Gastroesophageal sphincter (tissue), 4 donors: Measurements from ENCODE around the gene FNDC3B. TPM values are rescaled to one million over a fixed set of nuclear protein-coding genes. Genes with fewer than 3 reads are reported as not detected.

Source experiments
- ATAC-seq: fragments of 150-250 bp; one replicate; pipeline ENCODE4 v1.9.1; 2016; ENCODE audit warnings: mild to moderate bottlenecking, moderate library complexity
- H3K27ac ChIP-seq, 4 donors: fragments of 200-600 bp; sonication (generic) in 3 of 4; 1 replicate in 3 of 4; 2 replicates in 1 of 4; pipeline ENCODE4 v1.5.1; 2016 to 2019
- H3K27me3 ChIP-seq: fragments of 200-600 bp; sonication (generic); one replicate; pipeline ENCODE4 v1.5.1; 2019
- H3K36me3 ChIP-seq, 2 donors: fragments of 200-600 bp; sonication (generic); one replicate each; pipeline ENCODE4 v1.5.1; 2019; ENCODE audit warnings: control low read depth in 1 of 2
- H3K4me1 ChIP-seq, 3 donors: fragments of 200-600 bp; sonication (generic); 1 replicate in 2 of 3; 2 replicates in 1 of 3; pipeline ENCODE4 v1.5.1; 2016 to 2019; ENCODE audit warnings: control low read depth in 2 of 3
- H3K4me3 ChIP-seq, 2 donors: fragments of 200-600 bp; sonication (generic); one replicate each; pipeline ENCODE4 v1.5.1; 2019; ENCODE audit warnings: mild to moderate bottlenecking in 1 of 2, moderate library complexity in 1 of 2
- H3K9me3 ChIP-seq, 3 donors: fragments of 200-600 bp; sonication (generic); one replicate each; pipeline ENCODE4 v1.5.1; 2017 to 2019; ENCODE audit warnings: control low read depth in 2 of 3
- EP300 ChIP-seq: sonication (generic); formaldehyde crosslinking; IDR thresholded peaks from one replicate; pipeline ENCODE4 v1.6.1; 2017; ENCODE audit warnings: antibody characterized with exemption, mild to moderate bottlenecking
- POLR2A ChIP-seq, 2 donors: fragments of 450-650 bp; IDR thresholded peaks; one replicate each; pipeline ENCODE4 v1.6.1; 2017; ENCODE audit warnings: antibody characterized with exemption in 2 of 2, mild to moderate bottlenecking in 2 of 2, moderate library complexity in 1 of 2
- POLR2AphosphoS5 ChIP-seq: sonication (generic); formaldehyde crosslinking; IDR thresholded peaks from one replicate; pipeline ENCODE4 v1.6.1; 2017; ENCODE audit warnings: antibody characterized with exemption
- WGBS, 2 donors: methylation state at CpG; one replicate each; pipeline ENCODE4 v1.1.5; 2018; ENCODE audit warnings: low coverage in 1 of 2; 5-methylcytosine and 5-hydroxymethylcytosine counted together
- total RNA-seq, 4 donors: library from RNA; depleted of rRNA; stranded (reverse); fragments of >200 nt; gene quantifications; one replicate each; pipeline ENCODE4 v1.1.0, GENCODE V29; 2016
- TF ChIP-seq, protein P1 (sequence below), 4 experiments: fragments of 200-600 bp in 2 of 4; fragments of 450-650 bp in 2 of 4; sonication (generic) in 1 of 4; IDR thresholded peaks; one replicate each; pipeline ENCODE4 v1.5.1; 2017 to 2019; ENCODE audit warnings: antibody characterized with exemption in 4 of 4, mild to moderate bottlenecking in 2 of 4, moderate library complexity in 2 of 4

The FNDC3B gene
- total RNA-seq, 4 donors from 2014 or later: 53.1 to 97.2 (median 70.8) TPM

DNA sequence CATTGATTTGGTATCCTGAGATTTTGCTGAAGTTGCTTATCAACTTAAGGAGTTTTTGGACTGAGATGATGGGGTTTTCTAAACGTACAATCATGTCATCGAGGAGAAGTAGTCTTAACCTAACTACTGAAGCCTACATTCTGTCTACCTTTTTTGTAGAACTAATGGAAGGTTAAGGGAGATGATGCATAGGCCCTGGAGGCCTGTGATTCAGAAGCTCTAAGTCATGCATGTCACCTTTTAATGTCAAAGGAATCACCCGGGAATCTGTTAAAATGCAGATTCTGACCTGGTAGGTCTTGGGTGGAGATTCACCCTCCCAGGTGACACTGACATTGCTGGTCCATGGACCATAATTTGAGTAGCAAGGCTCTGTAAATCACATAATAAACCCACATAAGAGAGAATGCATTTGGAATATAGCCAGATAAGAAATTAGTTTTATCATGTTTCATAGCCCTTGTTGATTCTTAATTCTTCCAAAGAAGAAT is 344.0 kb downstream of the FNDC3B start:
- no peak overlapping the region for H3K27ac ChIP-seq
- WGBS, 2 donors: 80 to 82% methylated on average over 1 to 2 of the region's 3 CpGs
- ATAC-seq: no peak
- H3K27me3 ChIP-seq: no peaks in the 10 kb centered on the region
- TF ChIP-seq EP300 (no peak), POLR2A (IDR thresholded peaks at IDR 0.05) (no peak), POLR2AphosphoS5 (no peak)
- TF ChIP-seq, protein P1, sequence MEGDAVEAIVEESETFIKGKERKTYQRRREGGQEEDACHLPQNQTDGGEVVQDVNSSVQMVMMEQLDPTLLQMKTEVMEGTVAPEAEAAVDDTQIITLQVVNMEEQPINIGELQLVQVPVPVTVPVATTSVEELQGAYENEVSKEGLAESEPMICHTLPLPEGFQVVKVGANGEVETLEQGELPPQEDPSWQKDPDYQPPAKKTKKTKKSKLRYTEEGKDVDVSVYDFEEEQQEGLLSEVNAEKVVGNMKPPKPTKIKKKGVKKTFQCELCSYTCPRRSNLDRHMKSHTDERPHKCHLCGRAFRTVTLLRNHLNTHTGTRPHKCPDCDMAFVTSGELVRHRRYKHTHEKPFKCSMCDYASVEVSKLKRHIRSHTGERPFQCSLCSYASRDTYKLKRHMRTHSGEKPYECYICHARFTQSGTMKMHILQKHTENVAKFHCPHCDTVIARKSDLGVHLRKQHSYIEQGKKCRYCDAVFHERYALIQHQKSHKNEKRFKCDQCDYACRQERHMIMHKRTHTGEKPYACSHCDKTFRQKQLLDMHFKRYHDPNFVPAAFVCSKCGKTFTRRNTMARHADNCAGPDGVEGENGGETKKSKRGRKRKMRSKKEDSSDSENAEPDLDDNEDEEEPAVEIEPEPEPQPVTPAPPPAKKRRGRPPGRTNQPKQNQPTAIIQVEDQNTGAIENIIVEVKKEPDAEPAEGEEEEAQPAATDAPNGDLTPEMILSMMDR (IDR thresholded peaks at IDR 0.05): no peak
- peaks cover 0 to 31% (median 0%) of the 10 kb centered on the region in 3 donors for H3K4me1 ChIP-seq
- no peak overlapping the region for H3K4me3 ChIP-seq
- H3K9me3 ChIP-seq: peaks cover 0 to 10% (median 2%) of the 10 kb centered on the region in 3 donors
- peaks cover 8 to 37% of the 10 kb centered on the region in 2 donors for H3K36me3 ChIP-seq

GRCh38 chr3:172384836-172385235 is 345.5 kb downstream of the FNDC3B start:
- Histone ChIP-seq H3K27me3 (no peaks in the 10 kb centered on the region), H3K4me1 (peaks cover 0 to 36% (median 0%) of the 10 kb centered on the region in 3 donors), H3K27ac (no peak overlapping the region), H3K4me3 (no peak overlapping the region), H3K36me3 (peaks cover 0 to 22% of the 10 kb centered on the region in 2 donors), H3K9me3 (peaks cover 0 to under 1% (median 0%) of the 10 kb centered on the region in 3 donors)
- WGBS, 2 donors: 13 to 70% methylated on average over 3 of the region's 3 CpGs
- TF ChIP-seq, protein P1 (IDR thresholded peaks at IDR 0.05): no peak
- TF ChIP-seq POLR2AphosphoS5: no peak
- no peak for ATAC-seq

DNA sequence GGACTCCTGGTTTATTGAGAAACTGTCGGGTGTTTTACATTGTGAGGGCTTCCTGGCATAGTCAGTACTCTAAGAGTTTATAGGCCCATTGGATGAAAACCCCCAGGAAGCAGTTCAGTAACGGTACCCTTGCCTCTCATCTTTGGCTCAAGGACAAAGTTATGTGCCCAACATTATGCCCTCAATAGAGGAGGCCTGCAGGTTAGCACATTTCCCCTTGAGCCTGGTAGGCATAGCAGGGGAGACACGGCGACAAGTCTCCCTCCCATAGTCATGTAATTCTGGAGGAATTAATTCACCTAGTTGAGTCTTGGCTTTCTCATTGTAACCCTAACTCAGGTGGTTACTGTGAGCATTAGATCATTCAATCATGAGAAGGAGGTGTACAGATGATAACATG is 348.4 kb downstream of the FNDC3B start:
- Histone ChIP-seq H3K27me3 (no peaks in the 10 kb centered on the region), H3K36me3 (no peaks in the 10 kb centered on the region), H3K4me3 (no peak overlapping the region), H3K27ac (no peak overlapping the region), H3K4me1 (peaks cover 0 to 63% (median 6%) of the 10 kb centered on the region in 3 donors), H3K9me3 (no peaks in the 10 kb centered on the region)
- TF ChIP-seq EP300: no peak
- no peak for TF ChIP-seq POLR2AphosphoS5
- TF ChIP-seq POLR2A (IDR thresholded peaks at IDR 0.05): no peak
- TF ChIP-seq, protein P1 (IDR thresholded peaks at IDR 0.05): no peak
- no CpG with 5 or more reads among the region's 4 CpGs for WGBS, 2 donors
- ATAC-seq: no peak

- 71 to 92% methylated on average over 4 to 7 of the region's 10 CpGs for WGBS, 2 donors
- peaks cover 0 to 63% (median 6%) of the 10 kb centered on the region in 3 donors for H3K4me1 ChIP-seq
- no peaks in the 10 kb centered on the region for H3K36me3 ChIP-seq
- no peaks in the 10 kb centered on the region for H3K9me3 ChIP-seq
- H3K27me3 ChIP-seq: no peaks in the 10 kb centered on the region
- TF ChIP-seq POLR2AphosphoS5: no peak
- no peak for TF ChIP-seq EP300
- no peak for TF ChIP-seq POLR2A (IDR thresholded peaks at IDR 0.05)
- TF ChIP-seq, protein P1 (IDR thresholded peaks at IDR 0.05): no peak
- no peak overlapping the region for H3K4me3 ChIP-seq
- no peak overlapping the region for H3K27ac ChIP-seq
- no peak for ATAC-seq
These were observed 349.2 kb downstream of the FNDC3B start for GRCh38 chr3:172388412-172389078.

GRCh38 chr3:172390792-172391191 is 351.4 kb downstream of the FNDC3B start:
- no peak overlapping the region for H3K4me3 ChIP-seq
- no peak overlapping the region for H3K27ac ChIP-seq
- peaks cover 0 to 3% of the 10 kb centered on the region in 2 donors for H3K36me3 ChIP-seq
- no peaks in the 10 kb centered on the region for H3K27me3 ChIP-seq
- WGBS, 2 donors: 65 to 71% methylated on average over 4 to 5 of the region's 5 CpGs
- peaks cover 0 to 41% (median 6%) of the 10 kb centered on the region in 3 donors for H3K4me1 ChIP-seq
- H3K9me3 ChIP-seq: no peaks in the 10 kb centered on the region
- TF ChIP-seq POLR2A (IDR thresholded peaks at IDR 0.05) (no peak), EP300 (no peak), POLR2AphosphoS5 (no peak)
- TF ChIP-seq, protein P1 (IDR thresholded peaks at IDR 0.05): no peak
- no peak for ATAC-seq
